Measurements from ENCODE around the gene CNOT11.

Gene CNOT11

GRCh38 chr2:101282980-101283379 lies 30.3 kb downstream of the CNOT11 start:
- no peak for DNase-seq

- DNase-seq: no peak
These were observed 34.0 kb downstream of the CNOT11 start for GRCh38 chr2:101286684-101287083.

- no peak for DNase-seq
These were observed 34.6 kb downstream of the CNOT11 start for GRCh38 chr2:101287303-101287702.

GRCh38 chr2:101290711-101291110 lies 38.0 kb downstream of the CNOT11 start:
- no peak for DNase-seq

- DNase-seq: no peak
These were observed 39.3 kb downstream of the CNOT11 start for GRCh38 chr2:101291973-101292372.

GRCh38 chr2:101293544-101293943 lies 40.9 kb downstream of the CNOT11 start:
- no peak for DNase-seq

GRCh38 chr2:101294861-101295260 lies 42.2 kb downstream of the CNOT11 start:
- no peak for DNase-seq

- no peak for DNase-seq
These were observed 43.2 kb downstream of the CNOT11 start for GRCh38 chr2:101295895-101296294.

GRCh38 chr2:101296371-101296770 lies 43.7 kb downstream of the CNOT11 start:
- no peak for DNase-seq

- DNase-seq: no peak
These were observed 44.7 kb downstream of the CNOT11 start for GRCh38 chr2:101297383-101297782.

GRCh38 chr2:101299604-101300003 lies 46.9 kb downstream of the CNOT11 start:
- DNase-seq: no peak

- DNase-seq: no peak
These were observed 47.5 kb downstream of the CNOT11 start for GRCh38 chr2:101300164-101300563.

- no peak for DNase-seq
These were observed 48.1 kb downstream of the CNOT11 start for GRCh38 chr2:101300836-101301235.

GRCh38 chr2:101302016-101302415 lies 49.3 kb downstream of the CNOT11 start:
- DNase-seq: no peak

GRCh38 chr2:101303688-101304087 lies 51.0 kb downstream of the CNOT11 start:
- no peak for DNase-seq

GRCh38 chr2:101305035-101305434 lies 52.3 kb downstream of the CNOT11 start:
- no peak for DNase-seq

- DNase-seq: no peak
These were observed 52.9 kb downstream of the CNOT11 start for GRCh38 chr2:101305492-101306078.

- no peak for DNase-seq
These were observed 53.7 kb downstream of the CNOT11 start for GRCh38 chr2:101306410-101306809.

GRCh38 chr2:101307503-101307902 lies 54.8 kb downstream of the CNOT11 start:
- peak; percentile 63 for DNase-seq

- peak; percentile 55 for DNase-seq
These were observed 55.3 kb downstream of the CNOT11 start for GRCh38 chr2:101307950-101308431.

GRCh38 chr2:101308432-101309210 lies 55.9 kb downstream of the CNOT11 start, which contains the start of gene RNF149:
Gene RNF149 (minus strand): TSS chr2:101308701. CDS start chr2:101308588, 113 bp downstream.
- DNase-seq: peak; percentile 95

GRCh38 chr2:101310090-101310833 lies 57.6 kb downstream of the CNOT11 start:
- DNase-seq: no peak

GRCh38 chr2:101310834-101311695 lies 58.4 kb downstream of the CNOT11 start:
- no peak for DNase-seq

Data from stimulated activated CD8-positive, alpha-beta memory T cell treated with anti-CD3 and anti-CD28 coated beads, Interleukin-4, amount 100 ng/mL, for 48 hours (primary cell).